Thyroid gland (tissue), 4 donors: ENCODE measurements around the gene KYAT1.
A peak's percentile ranks its signal among the peaks of the same experiment; 100 is the strongest.

Experiments
- CTCF ChIP-seq, 6 experiments: fragments of 200-600 bp in 3 of 6; fragments of 450-650 bp in 3 of 6; sonication (generic) in 3 of 6; IDR thresholded peaks; one replicate each; pipeline ENCODE4 v1.5.1; 2016 to 2019; ENCODE audit warnings: antibody characterized with exemption in 6 of 6, mild to moderate bottlenecking in 2 of 6, inconsistent platforms in 1 of 6, moderate library complexity in 1 of 6
- POLR2A ChIP-seq, 2 donors: fragments of 450-650 bp; IDR thresholded peaks; one replicate each; pipeline ENCODE4 v1.6.1; 2017; ENCODE audit warnings: antibody characterized with exemption in 2 of 2, mild to moderate bottlenecking in 2 of 2, moderate library complexity in 1 of 2

GRCh38 chr9:128881884-128882676, at the start of gene KYAT1, which contains the start of gene LRRC8A:
- TF ChIP-seq CTCF (IDR thresholded peaks at IDR 0.05): peak in 2 of 6 experiments; percentile 17 to 40
- peak; percentile 44 to 82 for TF ChIP-seq POLR2A (IDR thresholded peaks at IDR 0.05)
